ENCODE measurements around the gene ARMC9.

DNA sequence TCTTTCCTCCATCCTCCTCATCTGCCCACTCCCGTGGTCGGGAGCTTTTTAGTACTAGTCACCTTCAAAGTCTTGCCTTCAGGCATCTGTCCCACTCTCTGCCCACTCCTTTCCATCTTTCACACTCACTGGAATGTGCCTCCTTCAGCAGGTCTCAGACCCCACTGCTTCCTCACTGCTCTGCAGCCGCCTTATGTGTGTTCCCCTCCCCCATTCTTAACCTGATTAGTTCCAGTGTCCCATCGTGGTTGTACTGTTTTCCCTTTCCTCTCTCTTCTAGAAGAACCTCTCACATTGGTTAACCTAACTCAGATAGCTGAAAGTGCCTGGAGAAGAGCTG is 3.0 kb downstream of the ARMC9 start:
- TF ChIP-seq, protein P1, sequence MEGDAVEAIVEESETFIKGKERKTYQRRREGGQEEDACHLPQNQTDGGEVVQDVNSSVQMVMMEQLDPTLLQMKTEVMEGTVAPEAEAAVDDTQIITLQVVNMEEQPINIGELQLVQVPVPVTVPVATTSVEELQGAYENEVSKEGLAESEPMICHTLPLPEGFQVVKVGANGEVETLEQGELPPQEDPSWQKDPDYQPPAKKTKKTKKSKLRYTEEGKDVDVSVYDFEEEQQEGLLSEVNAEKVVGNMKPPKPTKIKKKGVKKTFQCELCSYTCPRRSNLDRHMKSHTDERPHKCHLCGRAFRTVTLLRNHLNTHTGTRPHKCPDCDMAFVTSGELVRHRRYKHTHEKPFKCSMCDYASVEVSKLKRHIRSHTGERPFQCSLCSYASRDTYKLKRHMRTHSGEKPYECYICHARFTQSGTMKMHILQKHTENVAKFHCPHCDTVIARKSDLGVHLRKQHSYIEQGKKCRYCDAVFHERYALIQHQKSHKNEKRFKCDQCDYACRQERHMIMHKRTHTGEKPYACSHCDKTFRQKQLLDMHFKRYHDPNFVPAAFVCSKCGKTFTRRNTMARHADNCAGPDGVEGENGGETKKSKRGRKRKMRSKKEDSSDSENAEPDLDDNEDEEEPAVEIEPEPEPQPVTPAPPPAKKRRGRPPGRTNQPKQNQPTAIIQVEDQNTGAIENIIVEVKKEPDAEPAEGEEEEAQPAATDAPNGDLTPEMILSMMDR (IDR thresholded peaks at IDR 0.05), result no peak
- TF ChIP-seq POLR2A (IDR thresholded peaks at IDR 0.05), result no peak

Data from uterus (tissue), 2 donors.